Nephron progenitor cell (in vitro differentiated cells): ENCODE data around the gene PCCB.

Experiments used
- DNase-seq: peaks from one replicate; pipeline ENCODE4 v3.0.0; 2021
- H3K27ac Mint-ChIP-seq: 2 replicates; pipeline ENCODE4 v1.8.0; 2021; ENCODE audit warnings: mild to moderate bottlenecking, moderate library complexity, mixed read lengths
- H3K27me3 Mint-ChIP-seq: 2 replicates; pipeline ENCODE4 v1.8.0; 2021; ENCODE audit warnings: mild to moderate bottlenecking, low read depth, mixed read lengths; ENCODE audit not compliant: poor library complexity
- H3K36me3 Mint-ChIP-seq: 2 replicates; pipeline ENCODE4 v1.8.0; 2021; ENCODE audit warnings: low read depth, mixed read lengths
- H3K4me1 Mint-ChIP-seq: 2 replicates; pipeline ENCODE4 v1.8.0; 2021; ENCODE audit warnings: mixed read lengths
- H3K4me3 Mint-ChIP-seq: 2 replicates; pipeline ENCODE4 v1.8.0; 2021; ENCODE audit warnings: mild to moderate bottlenecking, moderate library complexity, mixed read lengths
- H3K9me3 Mint-ChIP-seq: 2 replicates; pipeline ENCODE4 v1.8.0; 2021; ENCODE audit warnings: mild to moderate bottlenecking, moderate library complexity, mixed read lengths
- TF ChIP-seq, protein P1 (sequence below): fragments of 200-600 bp; sonication (generic); IDR thresholded peaks from 2 replicates; pipeline ENCODE4 v1.5.0; 2021; ENCODE audit warnings: antibody characterized with exemption

The PCCB gene

DNA sequence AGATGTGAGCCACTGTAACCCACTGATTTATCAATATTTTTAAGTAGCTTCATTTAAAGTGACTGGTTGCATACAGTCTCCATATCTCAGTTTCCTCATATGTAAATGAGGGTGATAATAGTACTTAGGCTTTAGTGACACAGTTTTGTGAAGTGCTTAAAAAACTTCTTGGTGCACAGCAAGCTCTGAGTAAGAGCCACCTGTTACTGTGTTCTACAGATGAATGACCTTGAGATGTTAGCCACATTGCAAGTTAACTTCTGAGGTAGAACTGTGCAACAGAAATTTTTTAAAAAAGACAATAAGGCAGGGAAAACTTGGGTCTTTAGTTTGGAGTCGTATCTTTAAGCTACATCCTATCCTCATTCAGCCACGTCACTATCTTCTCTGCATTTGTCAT lies 43.1 kb downstream of the PCCB start:
- H3K27ac Mint-ChIP-seq, result no peak overlapping the region
- no peaks in the 10 kb centered on the region for H3K27me3 Mint-ChIP-seq
- no peak overlapping the region for H3K4me3 Mint-ChIP-seq
- H3K36me3 Mint-ChIP-seq, result peaks cover 76% of the 10 kb centered on the region
- H3K4me1 Mint-ChIP-seq, result no peaks in the 10 kb centered on the region
- TF ChIP-seq, protein P1, sequence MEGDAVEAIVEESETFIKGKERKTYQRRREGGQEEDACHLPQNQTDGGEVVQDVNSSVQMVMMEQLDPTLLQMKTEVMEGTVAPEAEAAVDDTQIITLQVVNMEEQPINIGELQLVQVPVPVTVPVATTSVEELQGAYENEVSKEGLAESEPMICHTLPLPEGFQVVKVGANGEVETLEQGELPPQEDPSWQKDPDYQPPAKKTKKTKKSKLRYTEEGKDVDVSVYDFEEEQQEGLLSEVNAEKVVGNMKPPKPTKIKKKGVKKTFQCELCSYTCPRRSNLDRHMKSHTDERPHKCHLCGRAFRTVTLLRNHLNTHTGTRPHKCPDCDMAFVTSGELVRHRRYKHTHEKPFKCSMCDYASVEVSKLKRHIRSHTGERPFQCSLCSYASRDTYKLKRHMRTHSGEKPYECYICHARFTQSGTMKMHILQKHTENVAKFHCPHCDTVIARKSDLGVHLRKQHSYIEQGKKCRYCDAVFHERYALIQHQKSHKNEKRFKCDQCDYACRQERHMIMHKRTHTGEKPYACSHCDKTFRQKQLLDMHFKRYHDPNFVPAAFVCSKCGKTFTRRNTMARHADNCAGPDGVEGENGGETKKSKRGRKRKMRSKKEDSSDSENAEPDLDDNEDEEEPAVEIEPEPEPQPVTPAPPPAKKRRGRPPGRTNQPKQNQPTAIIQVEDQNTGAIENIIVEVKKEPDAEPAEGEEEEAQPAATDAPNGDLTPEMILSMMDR, result no peak
- DNase-seq, result no peak
- peaks cover 5% of the 10 kb centered on the region for H3K9me3 Mint-ChIP-seq

DNA sequence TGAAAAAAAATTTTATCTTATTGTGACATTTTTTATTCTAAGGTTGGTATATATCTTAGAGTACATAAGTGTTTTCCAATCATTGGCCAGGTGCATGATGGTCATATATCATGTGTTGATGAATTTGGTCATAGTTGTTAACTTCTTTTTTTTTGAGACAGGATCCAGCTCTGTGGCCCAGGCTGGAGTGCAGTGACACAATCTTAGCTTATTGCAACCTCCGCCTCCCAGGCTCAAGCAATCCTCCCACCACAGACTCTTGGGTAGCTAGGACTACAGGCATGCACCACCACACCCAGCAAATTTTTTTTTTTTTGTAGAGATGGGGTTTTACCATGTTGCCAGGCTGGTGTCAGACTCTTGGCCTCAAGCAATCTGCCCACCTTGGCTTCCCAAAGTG lies 44.0 kb downstream of the PCCB start:
- no peak for DNase-seq
- Mint-ChIP-seq H3K27ac (no peak overlapping the region), H3K4me3 (no peak overlapping the region), H3K36me3 (peaks cover 84% of the 10 kb centered on the region), H3K4me1 (no peaks in the 10 kb centered on the region), H3K27me3 (no peaks in the 10 kb centered on the region), H3K9me3 (peaks cover 5% of the 10 kb centered on the region)
- TF ChIP-seq, protein P1, result no peak

DNA sequence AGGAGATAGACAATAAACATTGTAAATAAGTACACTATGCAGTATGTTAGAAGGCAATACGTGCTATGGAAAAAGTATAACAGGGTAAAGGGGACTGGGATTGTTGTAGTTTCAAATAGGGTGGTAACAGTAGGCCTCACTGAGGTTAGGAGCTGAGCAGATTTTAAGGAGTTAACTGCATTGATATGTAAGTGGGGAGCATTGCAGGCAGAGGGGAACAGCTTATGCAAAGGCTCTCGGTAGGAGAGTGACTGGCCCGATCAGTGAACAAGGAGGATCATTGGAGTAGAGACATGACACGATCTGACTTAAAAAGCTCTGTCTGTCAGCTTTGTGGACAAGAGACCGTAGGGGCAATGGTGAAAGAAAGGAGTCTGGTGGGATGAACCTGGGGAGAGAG lies 46.8 kb downstream of the PCCB start:
- no peaks in the 10 kb centered on the region for H3K9me3 Mint-ChIP-seq
- no peak overlapping the region for H3K27ac Mint-ChIP-seq
- H3K27me3 Mint-ChIP-seq, result no peaks in the 10 kb centered on the region
- DNase-seq, result no peak
- H3K36me3 Mint-ChIP-seq, result peaks cover 77% of the 10 kb centered on the region
- TF ChIP-seq, protein P1, result no peak
- no peak overlapping the region for H3K4me3 Mint-ChIP-seq
- H3K4me1 Mint-ChIP-seq, result no peaks in the 10 kb centered on the region

DNA sequence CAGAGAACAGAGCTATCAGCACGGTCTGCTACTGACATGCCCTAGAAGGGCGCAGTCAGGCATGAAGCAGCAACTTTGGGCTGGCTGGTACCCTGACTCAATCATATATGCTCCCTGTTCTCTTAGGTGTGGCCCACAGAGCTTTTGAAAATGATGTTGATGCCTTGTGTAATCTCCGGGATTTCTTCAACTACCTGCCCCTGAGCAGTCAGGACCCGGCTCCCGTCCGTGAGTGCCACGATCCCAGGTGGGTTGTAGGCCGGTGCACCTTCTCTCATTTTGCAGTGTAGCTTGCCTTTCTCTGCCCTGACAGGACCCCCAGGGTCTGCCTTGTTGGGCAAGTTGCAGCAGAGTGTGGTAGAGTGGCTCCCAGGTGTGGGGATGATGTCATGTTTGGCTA lies 47.7 kb downstream of the PCCB start:
- Mint-ChIP-seq H3K4me3 (no peak overlapping the region), H3K36me3 (peaks cover 69% of the 10 kb centered on the region), H3K9me3 (no peaks in the 10 kb centered on the region), H3K27ac (no peak overlapping the region), H3K4me1 (no peaks in the 10 kb centered on the region), H3K27me3 (no peaks in the 10 kb centered on the region)
- TF ChIP-seq, protein P1, result no peak
- DNase-seq, result no peak

DNA sequence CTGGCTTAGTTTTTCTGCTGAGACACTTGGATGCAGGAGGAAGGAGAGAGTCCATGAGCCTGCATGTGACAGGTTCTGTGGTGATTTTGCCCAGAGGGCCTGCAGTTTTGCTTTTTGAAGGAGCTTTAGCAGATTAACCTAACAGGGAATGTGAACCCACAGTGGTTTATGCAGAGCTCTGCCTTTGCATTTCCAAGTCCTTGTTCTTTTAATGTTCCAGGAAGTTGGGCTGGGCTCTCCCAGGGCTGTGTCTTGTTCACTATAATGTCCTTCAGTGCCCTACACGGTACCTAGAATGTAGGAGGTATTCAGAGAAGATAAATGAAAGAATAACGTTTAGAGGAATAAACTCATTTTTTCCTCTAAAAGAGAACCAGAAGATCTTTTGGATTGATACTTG lies 50.3 kb downstream of the PCCB start:
- H3K4me3 Mint-ChIP-seq, result no peak overlapping the region
- H3K36me3 Mint-ChIP-seq, result peaks cover 64% of the 10 kb centered on the region
- no peaks in the 10 kb centered on the region for H3K4me1 Mint-ChIP-seq
- peaks cover under 1% of the 10 kb centered on the region for H3K9me3 Mint-ChIP-seq
- TF ChIP-seq, protein P1, result no peak
- no peak overlapping the region for H3K27ac Mint-ChIP-seq
- no peak for DNase-seq
- no peaks in the 10 kb centered on the region for H3K27me3 Mint-ChIP-seq

DNA sequence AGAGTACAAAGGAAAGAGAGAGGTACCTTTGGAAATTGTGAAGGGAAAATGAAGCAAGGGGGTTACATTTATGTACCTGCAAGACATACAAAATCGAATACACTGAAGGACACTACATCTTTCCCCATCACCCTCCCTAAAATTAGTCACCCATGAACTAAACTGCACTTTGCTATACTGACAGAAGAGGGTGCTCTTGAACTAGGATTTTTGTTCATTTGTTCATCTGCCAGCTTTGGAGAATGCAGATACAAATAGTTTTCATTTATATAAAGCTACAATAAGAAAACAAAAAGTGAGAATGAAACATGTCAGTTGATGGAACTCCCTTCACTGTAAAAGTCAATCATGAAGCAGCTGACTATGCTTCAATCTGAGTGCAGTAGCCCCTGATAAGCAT lies 55.7 kb downstream of the PCCB start:
- no peak for DNase-seq
- Mint-ChIP-seq H3K27me3 (no peaks in the 10 kb centered on the region), H3K4me1 (peaks cover 3% of the 10 kb centered on the region)

More for the DNA sequence above, 55.7 kb downstream of the PCCB start:
- Mint-ChIP-seq H3K9me3 (peaks cover 24% of the 10 kb centered on the region), H3K27ac (no peak overlapping the region), H3K4me3 (no peak overlapping the region), H3K36me3 (peaks cover 73% of the 10 kb centered on the region)
- TF ChIP-seq, protein P1, result no peak
